Stomach smooth muscle (tissue), 2 donors: ENCODE measurements around the gene PAQR5.

Experiments used
- H3K27ac ChIP-seq: one replicate; pipeline ENCODE4 v1.7.0; 2013; ENCODE audit warnings: mild to moderate bottlenecking, low read length, inconsistent platforms
- H3K27me3 ChIP-seq, 2 donors: one replicate each; pipeline ENCODE4 v1.7.0; 2013; ENCODE audit warnings: low read length in 2 of 2; ENCODE audit not compliant: insufficient read depth in 2 of 2, control insufficient read depth in 1 of 2
- H3K36me3 ChIP-seq, 2 donors: one replicate each; pipeline ENCODE4 v1.7.0; 2013; ENCODE audit warnings: low read length in 2 of 2; ENCODE audit not compliant: control insufficient read depth in 2 of 2, insufficient read depth in 2 of 2
- H3K4me1 ChIP-seq: one replicate; pipeline ENCODE4 v1.7.0; 2013; ENCODE audit warnings: low read length; ENCODE audit not compliant: control insufficient read depth, insufficient read depth
- H3K4me3 ChIP-seq, 2 donors: one replicate each; pipeline ENCODE4 v1.7.0; 2013; ENCODE audit warnings: low read length in 2 of 2
- H3K9ac ChIP-seq, 2 donors: one replicate each; pipeline ENCODE4 v1.7.0; 2013; ENCODE audit warnings: low read length in 2 of 2, mild to moderate bottlenecking in 1 of 2
- H3K9me3 ChIP-seq, 2 donors: one replicate each; pipeline ENCODE4 v1.7.0; 2013; ENCODE audit warnings: low read length in 2 of 2; ENCODE audit not compliant: control insufficient read depth in 2 of 2
- donor health status: healthy.
- donor health status: Pancreatic carcinoma.

PAQR5 gene

DNA sequence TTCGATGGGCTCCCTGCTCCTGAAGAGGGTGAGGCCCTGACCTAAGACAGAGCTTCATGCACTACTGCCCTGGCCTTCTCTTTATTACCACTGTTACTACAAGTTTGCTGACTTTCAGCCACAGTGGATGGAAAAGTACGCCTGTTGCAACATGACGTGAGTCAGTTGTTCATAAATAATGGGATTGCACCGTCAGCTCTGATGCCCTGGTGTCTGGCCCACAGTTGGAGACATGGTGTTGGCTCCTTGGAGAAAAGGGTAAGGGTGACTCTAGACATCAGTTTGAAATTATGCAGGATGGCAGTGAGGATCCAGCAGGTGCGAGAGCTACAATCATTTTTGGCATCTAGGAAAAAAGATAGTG, 5.5 kb downstream of the PAQR5 start:
- Histone ChIP-seq H3K27me3 (peaks cover 18 to 22% of the 10 kb centered on the region in 2 donors), H3K4me3 (no peak overlapping the region), H3K9me3 (peaks cover 0 to 3% of the 10 kb centered on the region in 2 donors), H3K4me1 (peaks cover 4% of the 10 kb centered on the region), H3K27ac (no peak overlapping the region), H3K36me3 (no peaks in the 10 kb centered on the region), H3K9ac (no peak overlapping the region)

DNA sequence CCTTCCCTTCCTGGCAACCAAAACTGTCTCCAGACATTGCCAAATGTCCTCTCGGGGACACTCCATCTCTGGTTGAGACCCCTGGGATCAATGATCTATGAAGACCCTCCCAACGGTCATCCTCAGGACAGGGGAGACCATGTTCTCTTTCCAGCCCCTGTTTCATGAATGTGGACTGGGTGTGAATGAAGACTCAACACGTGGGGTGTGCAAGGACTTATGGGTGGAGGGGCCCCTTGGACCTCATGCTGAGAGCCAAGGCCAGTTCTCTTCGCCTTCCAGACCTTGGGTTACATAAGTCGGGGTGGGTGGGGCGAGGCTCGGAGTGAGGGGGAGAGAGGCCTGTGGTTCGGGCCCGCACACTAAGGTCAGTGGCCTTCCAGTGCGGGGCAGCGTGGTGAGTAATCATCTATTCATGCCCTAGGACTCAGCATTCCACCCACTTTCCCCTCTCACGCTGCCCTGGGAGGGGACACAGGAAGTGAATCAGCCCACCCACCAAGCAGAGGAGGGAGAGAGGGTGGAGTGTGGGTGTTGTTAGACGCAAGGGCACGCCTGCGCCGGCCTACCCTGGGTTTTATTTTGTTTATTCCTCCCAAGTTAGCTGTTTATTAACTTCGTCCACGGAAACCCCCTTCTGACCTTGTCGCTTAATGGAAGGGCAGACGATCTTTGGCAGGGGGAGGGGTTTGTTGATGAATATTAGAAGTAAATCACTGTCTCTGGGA, 6.7 kb downstream of the PAQR5 start:
- H3K27me3 ChIP-seq: peaks cover 10 to 12% of the 10 kb centered on the region in 2 donors
- H3K4me3 ChIP-seq: no peak overlapping the region
- H3K9me3 ChIP-seq: peaks cover 0 to 3% of the 10 kb centered on the region in 2 donors
- no peak overlapping the region for H3K9ac ChIP-seq
- H3K27ac ChIP-seq: no peak overlapping the region
- no peaks in the 10 kb centered on the region for H3K36me3 ChIP-seq
- H3K4me1 ChIP-seq: no peaks in the 10 kb centered on the region

DNA sequence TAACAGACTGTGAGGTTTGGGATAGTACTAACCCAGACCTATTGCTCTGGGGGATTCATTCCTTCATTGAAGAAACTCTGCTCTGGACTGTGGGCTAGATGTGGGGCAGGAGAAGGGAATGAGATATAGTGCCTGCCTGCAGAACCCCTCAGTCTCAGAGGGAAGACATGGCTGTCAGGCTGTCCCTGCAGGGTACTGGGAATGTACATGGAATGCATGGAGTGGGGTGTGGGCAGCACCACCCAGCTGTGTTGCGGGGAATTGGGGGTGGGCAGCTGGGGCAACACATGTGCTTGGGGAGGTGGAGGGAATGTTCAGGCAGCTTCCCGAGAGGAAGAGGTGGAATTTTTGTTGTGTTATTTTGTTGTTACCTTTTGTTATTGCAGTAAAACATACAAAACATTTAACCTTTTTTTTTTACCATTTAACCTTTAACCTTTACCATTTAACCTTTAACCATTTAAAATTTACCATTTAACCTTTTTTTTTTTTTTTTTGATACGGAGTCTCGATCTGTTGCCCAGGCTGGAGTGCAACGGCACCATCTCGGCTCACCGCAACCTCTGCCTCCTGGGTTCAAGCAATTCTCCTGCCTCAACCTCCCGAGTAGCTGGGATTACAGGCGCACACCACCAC, 7.3 kb downstream of the PAQR5 start:
- H3K9ac ChIP-seq: no peak overlapping the region
- peaks cover 0 to 3% of the 10 kb centered on the region in 2 donors for H3K9me3 ChIP-seq
- H3K4me1 ChIP-seq: no peaks in the 10 kb centered on the region
- no peaks in the 10 kb centered on the region for H3K36me3 ChIP-seq
- no peak overlapping the region for H3K4me3 ChIP-seq
- H3K27ac ChIP-seq: no peak overlapping the region
- H3K27me3 ChIP-seq: peaks cover 9 to 12% of the 10 kb centered on the region in 2 donors

DNA sequence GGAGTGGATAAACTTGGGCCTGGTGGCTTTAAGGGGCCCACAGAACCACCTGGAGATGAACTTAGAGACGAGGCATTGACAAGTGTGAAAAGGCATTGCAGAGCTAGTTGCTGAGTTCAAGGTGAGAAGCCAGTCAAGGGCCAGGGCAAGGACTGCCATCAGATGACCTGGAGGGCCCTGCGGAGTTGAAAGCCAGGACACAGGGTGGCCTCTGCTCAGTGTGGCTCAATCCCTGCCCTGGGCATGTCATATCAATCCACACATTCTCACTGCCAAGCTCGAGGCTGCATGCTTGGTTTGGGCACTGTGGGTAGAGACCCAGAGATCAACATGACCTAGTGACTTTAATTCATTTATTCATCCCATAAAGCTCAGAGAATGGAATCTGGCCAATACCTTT, 9.2 kb downstream of the PAQR5 start:
- Histone ChIP-seq H3K4me3 (no peak overlapping the region), H3K27me3 (peaks cover 0 to 6% of the 10 kb centered on the region in 2 donors), H3K9ac (no peak overlapping the region), H3K36me3 (no peaks in the 10 kb centered on the region), H3K4me1 (no peaks in the 10 kb centered on the region), H3K27ac (no peak overlapping the region), H3K9me3 (peaks cover 0 to 3% of the 10 kb centered on the region in 2 donors)

DNA sequence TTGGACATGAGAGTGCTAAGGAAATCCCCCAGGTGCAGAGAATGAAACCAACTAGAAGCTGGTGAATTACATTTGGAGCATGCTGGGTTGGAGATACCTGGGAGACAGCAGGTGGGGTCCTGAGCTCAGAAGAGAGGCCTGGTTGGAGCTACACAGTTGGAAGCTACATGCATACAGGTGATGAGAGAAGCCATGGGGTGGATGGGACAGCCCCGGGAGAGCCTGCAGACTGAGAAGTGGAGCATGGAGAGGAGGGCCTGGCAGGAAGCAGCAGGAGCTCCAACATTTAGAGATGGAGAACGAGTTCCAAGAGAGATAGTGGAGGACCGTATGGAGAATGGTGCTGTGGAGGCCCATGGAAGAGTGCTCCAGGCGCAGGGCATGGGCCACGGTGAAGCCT, 10.2 kb downstream of the PAQR5 start:
- peaks cover 0 to 7% of the 10 kb centered on the region in 2 donors for H3K27me3 ChIP-seq
- H3K36me3 ChIP-seq: no peaks in the 10 kb centered on the region
- no peak overlapping the region for H3K27ac ChIP-seq
- peaks cover 3% of the 10 kb centered on the region for H3K4me1 ChIP-seq
- H3K9me3 ChIP-seq: peaks cover 0 to 3% of the 10 kb centered on the region in 2 donors
- no peak overlapping the region for H3K4me3 ChIP-seq
- no peak overlapping the region for H3K9ac ChIP-seq

DNA sequence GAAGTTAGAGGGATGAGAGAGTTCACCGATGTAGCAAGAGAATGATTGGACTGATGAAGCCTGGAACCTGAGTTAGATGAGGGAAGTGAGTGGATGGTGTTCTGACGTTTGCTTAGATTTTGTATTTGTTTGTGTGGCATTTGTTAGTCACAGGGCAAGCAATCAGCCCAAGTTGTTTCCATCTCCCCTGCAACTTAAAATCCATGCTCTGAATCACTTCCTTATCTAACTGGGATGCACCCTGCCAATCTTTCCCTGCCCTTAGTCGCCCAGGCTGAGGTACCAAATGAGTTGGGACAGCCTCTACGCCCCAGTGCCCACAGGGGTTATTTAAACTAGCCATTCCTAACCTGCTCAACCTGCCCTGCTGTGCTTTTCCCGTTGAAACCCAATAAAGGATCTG, 12.6 kb downstream of the PAQR5 start:
- Histone ChIP-seq H3K27me3 (peaks cover 0 to 7% of the 10 kb centered on the region in 2 donors), H3K4me1 (peaks cover 3% of the 10 kb centered on the region), H3K9me3 (peaks cover 0 to 3% of the 10 kb centered on the region in 2 donors), H3K36me3 (no peaks in the 10 kb centered on the region), H3K27ac (no peak overlapping the region), H3K4me3 (no peak overlapping the region), H3K9ac (no peak overlapping the region)

DNA sequence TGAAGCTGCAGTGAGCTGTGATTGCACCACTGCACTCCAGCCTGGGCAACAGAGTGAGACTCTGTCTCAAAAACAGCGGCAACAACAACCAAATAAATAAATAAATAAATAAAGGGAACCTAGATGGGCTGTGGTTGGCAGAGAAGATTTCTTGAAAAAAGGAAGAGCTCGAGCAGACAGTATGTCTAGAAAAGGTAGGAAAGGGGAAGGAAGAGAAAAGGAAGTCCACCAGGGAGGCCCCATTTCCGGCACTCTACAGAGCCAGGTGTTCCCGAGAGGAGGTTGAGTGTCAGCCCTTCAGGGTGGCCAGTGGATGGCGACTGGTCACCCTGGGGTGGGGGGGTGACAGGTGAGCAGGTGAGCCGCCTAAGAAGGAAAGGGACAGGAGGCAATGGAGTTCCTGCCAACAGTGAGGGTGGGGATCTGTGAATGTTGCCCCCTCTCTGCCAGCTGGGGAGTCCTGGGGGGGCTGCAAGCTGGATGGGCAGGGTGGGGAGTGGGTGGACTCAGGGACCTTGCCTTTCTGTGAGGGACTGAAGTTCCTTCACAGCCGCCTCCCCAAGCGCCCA, 14.8 kb downstream of the PAQR5 start:
- no peaks in the 10 kb centered on the region for H3K36me3 ChIP-seq
- no peak overlapping the region for H3K9ac ChIP-seq
- no peak overlapping the region for H3K27ac ChIP-seq
- H3K4me1 ChIP-seq: peaks cover 3% of the 10 kb centered on the region
- no peak overlapping the region for H3K4me3 ChIP-seq
- no peaks in the 10 kb centered on the region for H3K9me3 ChIP-seq
- peaks cover 0 to 9% of the 10 kb centered on the region in 2 donors for H3K27me3 ChIP-seq

DNA sequence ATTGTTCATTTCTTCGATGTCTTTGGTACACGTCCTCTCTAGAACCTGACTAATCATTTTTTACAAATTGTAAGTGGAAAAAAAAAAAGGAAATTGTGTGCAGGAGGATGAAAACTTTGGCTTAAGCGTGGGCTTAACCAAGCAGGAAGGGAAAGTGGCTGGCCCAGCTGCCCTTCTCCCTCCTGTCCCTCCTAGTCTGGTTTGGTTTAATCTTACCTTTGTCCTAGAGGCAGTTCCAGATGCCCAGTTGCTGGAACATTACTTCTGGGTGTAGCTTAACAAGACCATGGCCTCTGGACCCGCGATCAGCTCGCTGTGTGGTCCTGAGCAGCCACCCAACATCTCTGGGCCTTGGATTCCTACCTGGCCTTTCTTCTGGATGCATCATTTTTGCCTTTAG, 15.4 kb downstream of the PAQR5 start:
- Histone ChIP-seq H3K4me1 (peaks cover 3% of the 10 kb centered on the region), H3K9me3 (no peaks in the 10 kb centered on the region), H3K27ac (no peak overlapping the region), H3K9ac (no peak overlapping the region), H3K4me3 (no peak overlapping the region), H3K36me3 (no peaks in the 10 kb centered on the region), H3K27me3 (peaks cover 0 to 7% of the 10 kb centered on the region in 2 donors)

DNA sequence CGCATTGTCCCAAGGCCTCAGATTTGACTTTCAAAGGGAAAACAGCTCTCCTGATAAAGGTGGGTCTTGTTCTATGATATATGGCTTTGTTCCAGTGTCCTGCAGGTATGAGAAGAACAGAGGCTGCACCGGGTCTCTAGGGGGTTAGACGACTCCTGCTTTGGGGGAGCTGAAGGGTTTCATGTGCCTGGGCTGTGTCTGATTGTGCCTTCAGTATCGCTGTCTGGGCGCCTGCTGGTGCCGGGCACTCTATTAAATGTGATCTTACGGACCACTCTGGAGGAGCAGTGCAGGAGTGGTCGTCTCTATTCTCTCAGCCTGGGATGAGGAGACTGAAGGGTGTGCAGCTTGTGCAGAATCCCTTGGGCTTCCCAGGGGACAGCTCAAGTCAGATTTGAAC, 16.0 kb downstream of the PAQR5 start:
- Histone ChIP-seq H3K9me3 (no peaks in the 10 kb centered on the region), H3K9ac (no peak overlapping the region), H3K27me3 (peaks cover 0 to 6% of the 10 kb centered on the region in 2 donors), H3K4me3 (no peak overlapping the region), H3K27ac (no peak overlapping the region), H3K36me3 (no peaks in the 10 kb centered on the region), H3K4me1 (peaks cover 3% of the 10 kb centered on the region)

DNA sequence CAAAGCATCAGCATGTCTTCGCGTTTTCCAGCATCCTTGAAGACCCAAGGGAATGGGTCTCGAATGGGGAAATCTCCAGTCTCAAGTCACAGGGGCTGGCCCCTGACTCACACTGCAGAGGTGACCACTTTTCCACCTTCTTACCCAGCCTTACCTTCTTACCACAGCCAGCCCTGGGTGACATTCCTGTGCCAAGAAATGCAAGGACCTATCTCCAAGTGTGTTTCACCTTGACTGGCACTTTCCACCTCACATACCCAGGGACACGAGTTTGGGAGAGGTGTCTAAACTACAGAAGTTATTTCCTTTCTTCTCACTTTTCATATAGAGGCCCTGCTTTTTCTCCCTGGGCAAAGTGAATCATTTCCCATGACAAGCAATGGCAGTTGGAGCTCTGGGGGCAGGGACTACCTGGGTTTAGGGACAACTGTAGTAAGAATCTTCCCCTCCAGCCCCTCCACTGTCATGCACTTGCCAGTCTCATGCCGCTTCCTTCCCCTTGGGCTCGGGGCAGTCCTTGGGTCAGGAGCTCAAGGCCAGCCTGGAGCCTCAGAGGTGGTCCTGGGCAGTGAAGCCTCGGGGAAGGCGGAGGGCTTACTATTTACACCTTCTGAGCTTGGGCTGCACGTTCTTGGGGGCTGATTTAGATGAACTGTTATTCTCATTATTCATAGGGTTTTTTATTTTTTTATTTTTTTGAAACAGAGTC, 16.8 kb downstream of the PAQR5 start:
- Histone ChIP-seq H3K4me1 (peaks cover 3% of the 10 kb centered on the region), H3K27me3 (peaks cover 0 to 6% of the 10 kb centered on the region in 2 donors), H3K9me3 (no peaks in the 10 kb centered on the region), H3K36me3 (no peaks in the 10 kb centered on the region), H3K27ac (no peak overlapping the region), H3K9ac (no peak overlapping the region), H3K4me3 (no peak overlapping the region)
